ENCODE data around the gene PPEF1.
A peak's percentile ranks its signal among the peaks of the same experiment; 100 is the strongest.
"Not testable (repeated sequence)": the region's sequence is repeated elsewhere in the genome, so short reads cannot be mapped to it uniquely, and the experiment has no call there.

PPEF1 gene

GRCh38 chrX:18799911-18800310 lies 92.5 kb downstream of the PPEF1 start:
- no peak for DNase-seq

- DNase-seq: no peak
Observed at GRCh38 chrX:18809641-18810040, 102.2 kb downstream of the PPEF1 start.

GRCh38 chrX:18810416-18810815 lies 103.0 kb downstream of the PPEF1 start:
- no peak for DNase-seq

- DNase-seq: no peak
Observed at GRCh38 chrX:18825375-18825774, 117.9 kb downstream of the PPEF1 start.

GRCh38 chrX:18828832-18829404 lies 121.5 kb downstream of the PPEF1 start:
- no peak for DNase-seq

GRCh38 chrX:18833071-18833731 lies 125.8 kb downstream of the PPEF1 start:
- DNase-seq: peak; percentile 47

GRCh38 chrX:18847901-18848300 lies 140.5 kb downstream of the PPEF1 start:
- not testable (repeated sequence) for DNase-seq

GRCh38 chrX:18855919-18856644 lies 148.6 kb downstream of the PPEF1 start:
- no peak for DNase-seq

GRCh38 chrX:18856645-18856997 lies 149.2 kb downstream of the PPEF1 start:
- DNase-seq: no peak

- no peak for DNase-seq
Observed at GRCh38 chrX:18861511-18861910, 154.1 kb downstream of the PPEF1 start.

GRCh38 chrX:18864390-18864920 lies 157.0 kb downstream of the PPEF1 start:
- DNase-seq: no peak

GRCh38 chrX:18871161-18871890 lies 163.9 kb downstream of the PPEF1 start:
- no peak for DNase-seq

- DNase-seq: no peak
Observed at GRCh38 chrX:18871970-18872369, 164.5 kb downstream of the PPEF1 start.

- DNase-seq: no peak
Observed at GRCh38 chrX:18872621-18873020, 165.2 kb downstream of the PPEF1 start.

- no peak for DNase-seq
Observed at GRCh38 chrX:18873189-18873791, 165.8 kb downstream of the PPEF1 start.

- DNase-seq: no peak
Observed at GRCh38 chrX:18873836-18874235, 166.4 kb downstream of the PPEF1 start.

GRCh38 chrX:18874560-18875255 lies 167.3 kb downstream of the PPEF1 start:
- DNase-seq: no peak

- no peak for DNase-seq
Observed at GRCh38 chrX:18875256-18875878, 167.9 kb downstream of the PPEF1 start.

- DNase-seq: no peak
Observed at GRCh38 chrX:18877469-18877868, 170.0 kb downstream of the PPEF1 start.

Measured in islet precursor cell (in vitro differentiated cells).